Right lobe of liver (tissue), 6 donors: ENCODE measurements around the gene CUX1. TPM values are rescaled to one million over a fixed set of nuclear protein-coding genes. Genes with fewer than 3 reads are reported as not detected.
A peak's percentile ranks its signal among the peaks of the same experiment; 100 is the strongest.

ENCODE experiments used
- ATAC-seq, 4 donors: fragments of 200-7000 bp; cut with Tn5 transposase; one replicate each; pipeline ENCODE4 v1.9.1; 2020; ENCODE audit warnings: mild to moderate bottlenecking in 4 of 4, moderate library complexity in 4 of 4
- DNase-seq, 3 donors: peaks; one replicate each; pipeline ENCODE4 v3.0.0-alpha.2; 2020
- H3K27ac ChIP-seq, 3 donors: fragments of 200-600 bp; one replicate each; pipeline ENCODE4 v1.8.0; 2022
- H3K27me3 ChIP-seq, 2 donors: fragments of 200-600 bp; one replicate each; pipeline ENCODE4 v1.8.0; 2022
- H3K36me3 ChIP-seq, 4 donors: fragments of 200-600 bp; sonication (generic) in 1 of 4; one replicate each; pipeline versions ENCODE4 v1.5.1 to v1.8.0; 2017 to 2022; ENCODE audit warnings: control low read depth in 1 of 4
- H3K4me1 ChIP-seq, 4 donors: fragments of 200-600 bp; sonication (generic) in 1 of 4; one replicate each; pipeline versions ENCODE4 v1.5.1 to v1.8.0; 2017 to 2022; ENCODE audit warnings: control low read depth in 1 of 4
- H3K4me3 ChIP-seq, 3 donors: fragments of 200-600 bp; one replicate each; pipeline ENCODE4 v1.8.0; 2022
- H3K9me3 ChIP-seq, 4 donors: fragments of 200-600 bp; sonication (generic) in 1 of 4; one replicate each; pipeline versions ENCODE4 v1.5.1 to v1.8.0; 2017 to 2022; ENCODE audit warnings: control low read depth in 1 of 4
- POLR2A ChIP-seq: fragments of 450-650 bp; IDR thresholded peaks from one replicate; pipeline ENCODE4 v1.6.1; 2017; ENCODE audit warnings: antibody characterized with exemption, mild to moderate bottlenecking
- WGBS: methylation state at CpG from one replicate; pipeline ENCODE4 v1.1.6; 2018; ENCODE audit warnings: low coverage, low lambda C conversion rate; ENCODE audit not compliant: insufficient coverage; ENCODE audit errors: missing lambda C conversion rate; 5-methylcytosine and 5-hydroxymethylcytosine counted together
- intact Hi-C, 2 donors: fragments of 100-400 bp; cut with DNase I; formaldehyde crosslinking; loops; one replicate each; pipeline versions ENCODE4 v1.11.2 to v1.14.1; 2022
- total RNA-seq, 6 experiments: library from RNA; depleted of rRNA in 2 of 6; stranded (reverse); fragments of >200 nt in 2 of 6; fragmentation: NEBNext Ultra II Directional in 3 of 6; extraction: Animal tissue kit (Norgen Biotek cat#: 25700) in 3 of 6; gene quantifications; one replicate each; pipeline versions ENCODE4 v1.1.0 to v1.2.4, GENCODE V29; 2016 to 2023
- TF ChIP-seq, protein P1 (sequence below), 4 donors: fragments of 200-600 bp in 3 of 4; fragments of 450-650 bp in 1 of 4; IDR thresholded peaks; one replicate each; pipeline versions ENCODE4 v1.5.1 to v1.8.0; 2016 to 2022; ENCODE audit warnings: antibody characterized with exemption in 4 of 4, mild to moderate bottlenecking in 2 of 4
- donor health status: DM: no; HTN: yes; CAD: no.
- donor health status: DM: no; HTN: no; CAD: no.
- donor health status: DM: no; HTN: no; CAD: no.
- donor health status: DM: no; HTN: yes; CAD: no.
- donor health status: DM: no; HTN: yes; CAD: no.

The CUX1 gene
- total RNA-seq, 6 experiments from 2014 or later: 34.3 to 53.1 (median 40.6) TPM

DNA sequence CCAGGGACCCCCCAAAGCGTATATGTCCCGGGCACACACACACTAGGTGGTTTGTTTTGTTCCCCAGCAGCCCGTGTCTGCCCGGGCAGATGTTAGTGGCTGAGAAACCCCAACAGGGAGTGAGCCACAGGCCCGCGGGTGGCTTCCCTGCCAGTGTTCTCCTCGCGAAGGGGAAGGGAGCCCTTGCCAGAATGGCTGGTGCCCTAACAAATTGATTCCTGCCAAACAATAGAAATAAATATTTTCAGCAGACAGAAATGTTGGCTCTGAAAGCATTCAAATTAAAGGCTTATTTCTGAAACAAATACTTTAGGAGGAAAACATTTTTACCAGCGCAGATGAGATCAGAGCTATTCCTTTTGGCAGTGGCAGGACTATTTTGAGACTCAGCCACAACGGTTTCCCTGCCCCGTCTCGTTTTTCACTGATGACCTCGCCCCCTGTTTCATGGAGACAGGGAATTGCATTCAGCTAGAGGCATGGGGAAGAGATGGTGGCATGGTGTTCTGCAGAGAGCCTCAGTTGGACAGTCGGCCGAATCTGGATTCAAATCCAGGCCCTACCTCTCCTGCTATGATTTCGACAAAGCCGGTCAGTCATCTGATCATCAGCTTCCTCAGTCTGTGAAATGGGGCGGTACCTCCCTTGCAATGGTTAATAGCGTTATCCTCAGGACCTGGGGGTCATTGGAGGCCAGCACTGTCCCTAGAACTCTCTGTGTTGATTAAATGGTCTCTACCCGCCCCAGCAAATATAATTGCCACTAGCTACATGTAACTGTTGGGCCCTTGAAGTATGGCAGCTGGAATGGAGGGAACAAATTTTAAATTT lies 84.5 kb downstream of the CUX1 start:
- WGBS: 77% methylated on average over 13 of the region's 20 CpGs
- no peak for ATAC-seq

DNA sequence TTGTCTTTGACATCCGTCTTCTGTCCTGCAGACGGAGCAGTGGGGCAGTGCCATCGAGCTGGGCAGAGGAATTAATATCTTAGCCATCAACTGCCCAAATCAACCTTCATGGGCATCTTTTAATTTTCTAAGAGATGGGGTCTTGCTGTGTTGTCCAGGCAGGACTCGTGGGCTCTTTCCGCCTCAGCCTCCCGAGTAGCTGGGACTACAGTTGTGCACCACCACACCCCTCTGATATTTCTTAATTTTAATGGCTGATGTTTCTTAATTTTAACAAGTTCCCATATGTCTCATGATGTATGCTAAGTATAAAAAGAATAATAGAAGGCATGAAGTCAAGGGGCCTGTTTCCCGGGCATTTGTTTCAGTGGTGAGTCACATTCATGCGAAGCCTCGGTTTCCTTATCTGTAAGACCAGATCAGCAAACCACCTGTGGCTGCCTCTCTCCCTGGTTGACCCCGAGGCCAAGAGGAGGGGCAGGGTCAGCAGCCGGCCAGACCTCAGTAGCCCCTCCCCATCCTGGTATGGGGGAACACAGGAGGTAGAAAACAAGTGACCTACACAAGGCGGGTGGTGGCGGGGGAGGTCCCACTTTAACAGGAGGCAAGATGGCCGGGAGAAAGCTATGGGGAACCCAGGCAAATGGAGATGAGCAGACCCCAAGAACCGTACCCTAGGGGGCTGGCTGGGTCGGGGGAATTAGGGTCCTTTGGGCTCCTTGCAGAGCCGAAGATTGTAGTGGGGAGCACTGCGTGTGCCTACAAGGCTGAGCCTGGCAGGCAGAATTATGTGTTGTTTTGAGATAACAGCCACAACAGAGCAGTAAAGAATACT lies 85.5 kb downstream of the CUX1 start:
- no peaks in the 10 kb centered on the region for H3K36me3 ChIP-seq
- TF ChIP-seq, protein P1, sequence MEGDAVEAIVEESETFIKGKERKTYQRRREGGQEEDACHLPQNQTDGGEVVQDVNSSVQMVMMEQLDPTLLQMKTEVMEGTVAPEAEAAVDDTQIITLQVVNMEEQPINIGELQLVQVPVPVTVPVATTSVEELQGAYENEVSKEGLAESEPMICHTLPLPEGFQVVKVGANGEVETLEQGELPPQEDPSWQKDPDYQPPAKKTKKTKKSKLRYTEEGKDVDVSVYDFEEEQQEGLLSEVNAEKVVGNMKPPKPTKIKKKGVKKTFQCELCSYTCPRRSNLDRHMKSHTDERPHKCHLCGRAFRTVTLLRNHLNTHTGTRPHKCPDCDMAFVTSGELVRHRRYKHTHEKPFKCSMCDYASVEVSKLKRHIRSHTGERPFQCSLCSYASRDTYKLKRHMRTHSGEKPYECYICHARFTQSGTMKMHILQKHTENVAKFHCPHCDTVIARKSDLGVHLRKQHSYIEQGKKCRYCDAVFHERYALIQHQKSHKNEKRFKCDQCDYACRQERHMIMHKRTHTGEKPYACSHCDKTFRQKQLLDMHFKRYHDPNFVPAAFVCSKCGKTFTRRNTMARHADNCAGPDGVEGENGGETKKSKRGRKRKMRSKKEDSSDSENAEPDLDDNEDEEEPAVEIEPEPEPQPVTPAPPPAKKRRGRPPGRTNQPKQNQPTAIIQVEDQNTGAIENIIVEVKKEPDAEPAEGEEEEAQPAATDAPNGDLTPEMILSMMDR (IDR thresholded peaks at IDR 0.05): no peak
- TF ChIP-seq POLR2A: no peak
- no peaks in the 10 kb centered on the region for H3K4me1 ChIP-seq
- DNase-seq: peak in 1 of 3 donors; percentile 13
- H3K27me3 ChIP-seq: no peaks in the 10 kb centered on the region
- intact Hi-C loops: no loop called here
- H3K4me3 ChIP-seq: no peak overlapping the region
- WGBS: 92% methylated on average over 16 of the region's 18 CpGs
- no peak for ATAC-seq
- H3K9me3 ChIP-seq: no peaks in the 10 kb centered on the region
- H3K27ac ChIP-seq: no peak overlapping the region

More for the DNA sequence above, 84.5 kb downstream of the CUX1 start:
- Histone ChIP-seq H3K27me3 (no peaks in the 10 kb centered on the region), H3K9me3 (no peaks in the 10 kb centered on the region), H3K36me3 (no peaks in the 10 kb centered on the region), H3K27ac (no peak overlapping the region), H3K4me1 (no peaks in the 10 kb centered on the region), H3K4me3 (no peak overlapping the region)
- TF ChIP-seq, protein P1 (IDR thresholded peaks at IDR 0.05): no peak
- TF ChIP-seq POLR2A: no peak
- intact Hi-C loops: no loop called here
- DNase-seq: peak in 1 of 3 donors; percentile 12

DNA sequence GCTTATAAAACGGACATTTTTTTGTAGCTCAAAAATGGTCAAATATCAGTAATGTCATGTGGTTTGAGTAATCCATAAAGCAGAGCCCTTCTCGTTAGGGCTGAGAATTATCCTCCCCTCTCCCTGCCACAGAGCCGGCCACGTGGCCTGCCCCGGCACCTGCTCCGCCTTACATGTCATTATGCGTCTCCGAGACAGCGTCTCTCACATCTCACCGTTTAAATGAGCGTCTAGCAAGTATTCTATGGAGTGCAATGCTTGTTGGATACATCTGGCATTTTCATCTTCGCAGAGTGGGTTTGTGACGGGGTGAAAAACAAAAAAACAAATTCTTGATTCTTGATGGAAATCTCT lies 86.1 kb downstream of the CUX1 start:
- Histone ChIP-seq H3K27me3 (no peaks in the 10 kb centered on the region), H3K36me3 (no peaks in the 10 kb centered on the region), H3K4me1 (no peaks in the 10 kb centered on the region), H3K4me3 (no peak overlapping the region), H3K27ac (no peak overlapping the region), H3K9me3 (no peaks in the 10 kb centered on the region)
- ATAC-seq: no peak
- DNase-seq: peak in 1 of 3 donors; percentile 3
- intact Hi-C loops: no loop called here
- WGBS: 89% methylated on average over 6 of the region's 13 CpGs
- TF ChIP-seq, protein P1 (IDR thresholded peaks at IDR 0.05): no peak
- TF ChIP-seq POLR2A: no peak

DNA sequence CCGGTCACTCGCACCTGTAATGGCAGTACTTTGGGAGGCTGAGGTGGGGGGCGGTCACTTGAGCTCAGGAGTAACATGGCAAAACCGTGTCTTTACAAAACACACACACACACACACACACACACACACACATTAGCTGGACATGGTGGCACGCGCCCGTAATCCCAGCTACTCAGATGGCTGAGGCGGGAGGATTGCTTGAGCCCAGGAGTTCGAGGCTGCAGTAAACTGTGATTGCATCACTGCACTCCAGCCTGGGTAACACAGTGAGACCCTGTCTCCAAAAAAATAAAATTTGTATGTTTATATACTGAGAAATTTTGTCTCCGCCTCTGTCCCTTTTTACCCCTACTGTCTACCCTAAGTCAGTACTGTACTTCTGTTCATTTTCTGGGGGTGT lies 86.6 kb downstream of the CUX1 start:
- WGBS: 87% methylated on average over 10 of the region's 10 CpGs
- H3K27ac ChIP-seq: no peak overlapping the region
- no peaks in the 10 kb centered on the region for H3K9me3 ChIP-seq
- no peak for ATAC-seq
- intact Hi-C loops: no loop called here
- H3K36me3 ChIP-seq: no peaks in the 10 kb centered on the region
- no peaks in the 10 kb centered on the region for H3K27me3 ChIP-seq
- H3K4me1 ChIP-seq: no peaks in the 10 kb centered on the region
- no peak overlapping the region for H3K4me3 ChIP-seq
- TF ChIP-seq POLR2A: no peak
- TF ChIP-seq, protein P1 (IDR thresholded peaks at IDR 0.05): no peak
- DNase-seq: no peak
